RWPE2 (cell line): ENCODE results near the gene OSBPL7.
A peak's percentile ranks its signal among the peaks of the same experiment; 100 is the strongest.
"Not testable (repeated sequence)": the region's sequence is repeated elsewhere in the genome, so short reads cannot be mapped to it uniquely, and the experiment has no call there.

Experiments
- ATAC-seq: fragments of 200-7000 bp; cut with Tn5 transposase; 3 replicates; pipeline ENCODE4 v1.9.1; 2021; ENCODE audit warnings: low read depth
- DNase-seq: peaks from one replicate; pipeline ENCODE4 v3.0.0-alpha.2; 2020; ENCODE audit warnings: low spot score
- H3K27ac ChIP-seq: fragments of 450-650 bp; 2 replicates; pipeline ENCODE4 v1.5.1; 2017; ENCODE audit warnings: mild to moderate bottlenecking; ENCODE audit not compliant: poor library complexity, severe bottlenecking
- H3K27me3 ChIP-seq: fragments of 250-450 bp; sonication (Bioruptor Pico); 2 replicates; pipeline ENCODE4 v1.5.1; 2021; ENCODE audit warnings: mild to moderate bottlenecking, moderate library complexity; ENCODE audit not compliant: insufficient read depth, poor library complexity, severe bottlenecking
- H3K36me3 ChIP-seq: fragments of 250-450 bp; sonication (Bioruptor Pico); 2 replicates; pipeline ENCODE4 v1.5.1; 2020; ENCODE audit warnings: low read depth, mild to moderate bottlenecking, moderate library complexity
- H3K4me1 ChIP-seq: fragments of 250-450 bp; sonication (Bioruptor Pico); 2 replicates; pipeline ENCODE4 v1.5.1; 2021; ENCODE audit warnings: mild to moderate bottlenecking, moderate library complexity; ENCODE audit not compliant: insufficient read depth, poor library complexity, severe bottlenecking
- H3K4me3 ChIP-seq: fragments of 250-450 bp; sonication (Bioruptor Pico); 2 replicates; pipeline ENCODE4 v1.5.1; 2021; ENCODE audit warnings: mild to moderate bottlenecking, moderate library complexity; ENCODE audit not compliant: severe bottlenecking
- H3K9me3 ChIP-seq: fragments of 250-450 bp; sonication (Bioruptor Pico); 2 replicates; pipeline ENCODE4 v1.5.1; 2021; ENCODE audit warnings: mild to moderate bottlenecking, moderate library complexity; ENCODE audit not compliant: severe bottlenecking
- CTCF ChIP-seq: fragments of 450-650 bp; IDR thresholded peaks from one replicate; pipeline ENCODE4 v1.5.1; 2017; ENCODE audit warnings: mild to moderate bottlenecking, moderate library complexity; ENCODE audit not compliant: poor library complexity, severe bottlenecking

OSBPL7 gene

GRCh38 chr17:47778184-47778635, 43.4 kb downstream of the OSBPL7 start:
- H3K4me3 ChIP-seq, result no peak overlapping the region
- TF ChIP-seq CTCF, result no peak
- H3K36me3 ChIP-seq, result no peaks in the 10 kb centered on the region
- no peaks in the 10 kb centered on the region for H3K9me3 ChIP-seq
- DNase-seq, result no peak
- no peak for ATAC-seq
- no peak overlapping the region for H3K27ac ChIP-seq
- peaks cover 8% of the 10 kb centered on the region for H3K27me3 ChIP-seq
- H3K4me1 ChIP-seq, result no peaks in the 10 kb centered on the region

GRCh38 chr17:47776330-47777197, 45.0 kb downstream of the OSBPL7 start:
- ATAC-seq (peak; percentile 79), DNase-seq (no peak)
- Histone ChIP-seq H3K9me3 (no peaks in the 10 kb centered on the region), H3K4me3 (no peak overlapping the region), H3K4me1 (no peaks in the 10 kb centered on the region), H3K36me3 (no peaks in the 10 kb centered on the region), H3K27me3 (peaks cover 8% of the 10 kb centered on the region), H3K27ac (no peak overlapping the region)
- peak; percentile 72 for TF ChIP-seq CTCF

GRCh38 chr17:47774987-47775580, 46.5 kb downstream of the OSBPL7 start:
- no peak overlapping the region for H3K27ac ChIP-seq
- no peak for ATAC-seq
- no peak for TF ChIP-seq CTCF
- DNase-seq, result no peak
- H3K27me3 ChIP-seq, result peaks cover 8% of the 10 kb centered on the region
- no peaks in the 10 kb centered on the region for H3K9me3 ChIP-seq
- H3K4me3 ChIP-seq, result no peak overlapping the region
- no peaks in the 10 kb centered on the region for H3K36me3 ChIP-seq
- H3K4me1 ChIP-seq, result no peaks in the 10 kb centered on the region

- no peaks in the 10 kb centered on the region for H3K4me1 ChIP-seq
- H3K36me3 ChIP-seq, result no peaks in the 10 kb centered on the region
- no peak for ATAC-seq
- H3K27ac ChIP-seq, result no peak overlapping the region
- DNase-seq, result no peak
- H3K9me3 ChIP-seq, result no peaks in the 10 kb centered on the region
- H3K27me3 ChIP-seq, result peaks cover 8% of the 10 kb centered on the region
- TF ChIP-seq CTCF, result no peak
- H3K4me3 ChIP-seq, result no peak overlapping the region
Observed at GRCh38 chr17:47774331-47774730, 47.3 kb downstream of the OSBPL7 start.

- H3K9me3 ChIP-seq, ATAC-seq, DNase-seq, H3K4me1 ChIP-seq, H3K36me3 ChIP-seq, H3K4me3 ChIP-seq, H3K27me3 ChIP-seq, H3K27ac ChIP-seq: not testable (repeated sequence)
Observed at GRCh38 chr17:47773649-47774048, 47.9 kb downstream of the OSBPL7 start.
